B cell (primary cell): ENCODE measurements around the gene CATSPERD. TPM values are rescaled to one million over a fixed set of nuclear protein-coding genes. Genes with fewer than 3 reads are reported as not detected.

Experiments used
- ATAC-seq: fragments of 200-7000 bp; cut with Tn5 transposase; one replicate; pipeline ENCODE4 v1.10.0; 2021; ENCODE audit warnings: low read depth, mild to moderate bottlenecking, moderate number of reproducible peaks, moderate library complexity
- CTCF ChIA-PET: fragments of 350-600 bp; sonication (Branson Sonifier 250); formaldehyde crosslinking; loops from one replicate; lab custom pipeline; 2021; ENCODE audit warnings: antibody characterized with exemption, inconsistent platforms; lab: Charles Lee
- POLR2A ChIA-PET: fragments of 350-600 bp; sonication (Branson Sonifier 250); formaldehyde crosslinking; loops from one replicate; lab custom pipeline; 2021; ENCODE audit warnings: antibody characterized with exemption; lab: Charles Lee
- DNase-seq: peaks from one replicate; pipeline ENCODE4 v3.0.0; 2013
- H2AFZ ChIP-seq: 2 replicates; pipeline ENCODE4 v1.6.1; 2012; ENCODE audit warnings: mild to moderate bottlenecking, low read depth, low read length; ENCODE audit not compliant: insufficient read depth, poor library complexity, severe bottlenecking
- H3K27ac ChIP-seq, 2 donors: 1 replicate in 1 of 2; 2 replicates in 1 of 2; pipeline ENCODE4 v1.5.1; 2012 to 2013; ENCODE audit warnings: low read length in 2 of 2, mild to moderate bottlenecking in 2 of 2, moderate library complexity in 1 of 2
- H3K27me3 ChIP-seq, 4 experiments: fragments of 200-600 bp in 1 of 4; sonication (generic) in 1 of 4; replicated peaks in 1 of 4; 1 replicate in 2 of 4; 2 replicates in 2 of 4; pipeline versions ENCODE4 v1.6.1 to v1.7.0; 2013 to 2016; ENCODE audit warnings: low read length in 3 of 4, mild to moderate bottlenecking in 2 of 4, mixed read lengths in 1 of 4, moderate library complexity in 1 of 4; ENCODE audit not compliant: insufficient read depth in 4 of 4, control insufficient read depth in 3 of 4; ENCODE audit errors: control extremely low read depth in 1 of 4
- H3K36me3 ChIP-seq, 2 experiments: replicated peaks in 1 of 2; 1 replicate in 1 of 2; 2 replicates in 1 of 2; pipeline versions ENCODE4 v1.6.1 to v1.7.1; 2013; ENCODE audit warnings: low read length in 1 of 2; ENCODE audit not compliant: insufficient read depth in 2 of 2, control insufficient read depth in 1 of 2; ENCODE audit errors: control extremely low read depth in 1 of 2, extremely low read depth in 1 of 2
- H3K4me1 ChIP-seq, 2 donors: fragments of 200-600 bp in 1 of 2; sonication (generic) in 1 of 2; 1 replicate in 1 of 2; 2 replicates in 1 of 2; pipeline versions ENCODE4 v1.5.1 to v1.6.1; 2013 to 2017; ENCODE audit warnings: low read length in 2 of 2; ENCODE audit not compliant: control insufficient read depth in 2 of 2, insufficient read depth in 2 of 2
- H3K4me2 ChIP-seq: replicated peaks from 2 replicates; pipeline ENCODE3; 2012; ENCODE audit warnings: mild to moderate bottlenecking, low read depth, low read length; ENCODE audit not compliant: poor library complexity, severe bottlenecking
- H3K4me3 ChIP-seq, 5 experiments: fragments of 200-600 bp in 1 of 5; sonication (generic) in 1 of 5; 1 replicate in 3 of 5; 2 replicates in 2 of 5; pipeline versions ENCODE4 v1.5.1 to v1.7.0; 2011 to 2016; ENCODE audit warnings: low read length in 4 of 5, mild to moderate bottlenecking in 4 of 5, low read depth in 2 of 5, control low read depth in 1 of 5, moderate library complexity in 1 of 5; ENCODE audit not compliant: insufficient read depth in 1 of 5; ENCODE audit errors: control extremely low read depth in 1 of 5, extremely low read depth in 1 of 5
- H3K79me2 ChIP-seq: fragments of 200-600 bp; sonication (generic); one replicate; pipeline ENCODE4 v1.6.0; 2016; ENCODE audit warnings: low read length; ENCODE audit not compliant: control insufficient read depth, insufficient read depth
- H3K9ac ChIP-seq: fragments of 200-600 bp; sonication (generic); 2 replicates; pipeline ENCODE4 v1.6.1; 2017; ENCODE audit warnings: mild to moderate bottlenecking, low read length, moderate library complexity
- H3K9me3 ChIP-seq, 3 donors: one replicate each; pipeline versions ENCODE4 v1.6.1 to v1.7.1; 2013; ENCODE audit warnings: low read length in 2 of 3; ENCODE audit not compliant: control insufficient read depth in 2 of 3, insufficient read depth in 1 of 3; ENCODE audit errors: control extremely low read depth in 1 of 3
- H4K20me1 ChIP-seq: 2 replicates; pipeline ENCODE4 v1.6.0; 2012; ENCODE audit warnings: mild to moderate bottlenecking, low read length; ENCODE audit not compliant: insufficient read depth, control insufficient read depth, poor library complexity, severe bottlenecking
- H3K27ac Mint-ChIP-seq: one replicate; pipeline ENCODE4 v1.8.0; 2021; ENCODE audit warnings: mixed read lengths
- H3K27me3 Mint-ChIP-seq: one replicate; pipeline ENCODE4 v1.8.0; 2021; ENCODE audit warnings: mixed read lengths
- H3K4me1 Mint-ChIP-seq: one replicate; pipeline ENCODE4 v1.8.0; 2021; ENCODE audit warnings: mixed read lengths
- H3K4me3 Mint-ChIP-seq: one replicate; pipeline ENCODE4 v1.8.0; 2021; ENCODE audit warnings: mixed read lengths
- H3K9me3 Mint-ChIP-seq: one replicate; pipeline ENCODE4 v1.8.0; 2022; ENCODE audit warnings: mixed read lengths; ENCODE audit not compliant: insufficient read depth
- EZH2 ChIP-seq: IDR thresholded peaks from 2 replicates; pipeline ENCODE4 v1.6.1; 2012; ENCODE audit warnings: borderline replicate concordance, low read depth, mild to moderate bottlenecking, moderate library complexity, low read length; ENCODE audit not compliant: insufficient read depth, poor library complexity, severe bottlenecking
- WGBS: methylation state at CpG from one replicate; pipeline ENCODE4 v1.1.5; 2013; ENCODE audit warnings: missing lambda C conversion rate; ENCODE audit not compliant: insufficient coverage; 5-methylcytosine and 5-hydroxymethylcytosine counted together
- intact Hi-C: fragments of 100-400 bp; cut with micrococcal nuclease; formaldehyde crosslinking; loops from one replicate; pipeline ENCODE4 v1.10.0; 2022
- polyA plus RNA-seq: library from polyadenylated mRNA; depleted of rRNA; stranded (reverse); fragments of >200 nt; gene quantifications from 2 replicates; pipeline ENCODE4 v1.2.3, GENCODE V29; 2012
- total RNA-seq, 2 donors: library from RNA; stranded (reverse); fragments of 120-200 nt in 1 of 2; gene quantifications; 1 replicate in 1 of 2; 2 replicates in 1 of 2; pipeline versions ENCODE4 v1.2.3 to v1.2.4, GENCODE V29; 2013 to 2022
- TF ChIP-seq, protein P1 (sequence below): fragments of 200-600 bp; IDR thresholded peaks from one replicate; pipeline ENCODE4 v1.8.0; 2022; ENCODE audit warnings: antibody characterized with exemption, mild to moderate bottlenecking

The CATSPERD gene
- total and polyA plus RNA-seq, 2 donors (not counting 1 experiment from before 2014, with no cell fraction given) = not detected

DNA sequence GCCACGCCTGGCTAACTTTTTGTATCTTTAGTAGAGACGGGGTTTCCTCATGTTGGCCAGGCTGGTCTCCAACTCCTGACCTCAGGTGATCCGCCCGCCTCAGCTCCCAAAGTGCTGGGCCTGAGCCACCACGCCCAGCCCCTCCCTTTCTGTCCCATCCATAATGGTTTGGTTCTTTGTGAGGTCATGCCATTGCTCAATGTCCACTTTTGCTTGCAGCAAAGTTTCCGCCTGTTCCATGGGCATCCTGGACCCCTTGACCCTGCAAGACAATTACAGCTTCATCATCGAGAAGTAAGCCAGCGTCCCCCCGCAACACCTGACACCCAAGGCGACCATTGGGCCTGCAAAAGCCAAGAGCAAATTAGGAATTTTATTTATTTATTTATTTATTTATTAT lies 47.5 kb downstream of the CATSPERD start:
- no peak overlapping the region for H2AFZ ChIP-seq
- H3K27me3 ChIP-seq = no peaks in the 10 kb centered on the region
- Mint-ChIP-seq H3K4me3 (no peak overlapping the region), H3K9me3 (no peaks in the 10 kb centered on the region), H3K27me3 (no peaks in the 10 kb centered on the region), H3K4me1 (peaks cover 2% of the 10 kb centered on the region), H3K27ac (no peak overlapping the region)
- H3K4me1 ChIP-seq = no peaks in the 10 kb centered on the region
- POLR2A ChIA-PET = no interaction called here
- intact Hi-C loops = no loop called here
- no peak overlapping the region for H3K27ac ChIP-seq
- 97% methylated on average over 6 of the region's 10 CpGs for WGBS
- H3K9me3 ChIP-seq = peaks cover 0 to 4% (median 0%) of the 10 kb centered on the region in 3 donors
- ATAC-seq (no peak), DNase-seq (no peak)
- H3K4me2 ChIP-seq = no peak overlapping the region
- H3K36me3 ChIP-seq = no peaks in the 10 kb centered on the region
- no peak overlapping the region for H3K9ac ChIP-seq
- no peaks in the 10 kb centered on the region for H4K20me1 ChIP-seq
- no peaks in the 10 kb centered on the region for H3K79me2 ChIP-seq
- CTCF ChIA-PET = no interaction called here
- no peak overlapping the region for H3K4me3 ChIP-seq
- no peak for TF ChIP-seq EZH2

DNA sequence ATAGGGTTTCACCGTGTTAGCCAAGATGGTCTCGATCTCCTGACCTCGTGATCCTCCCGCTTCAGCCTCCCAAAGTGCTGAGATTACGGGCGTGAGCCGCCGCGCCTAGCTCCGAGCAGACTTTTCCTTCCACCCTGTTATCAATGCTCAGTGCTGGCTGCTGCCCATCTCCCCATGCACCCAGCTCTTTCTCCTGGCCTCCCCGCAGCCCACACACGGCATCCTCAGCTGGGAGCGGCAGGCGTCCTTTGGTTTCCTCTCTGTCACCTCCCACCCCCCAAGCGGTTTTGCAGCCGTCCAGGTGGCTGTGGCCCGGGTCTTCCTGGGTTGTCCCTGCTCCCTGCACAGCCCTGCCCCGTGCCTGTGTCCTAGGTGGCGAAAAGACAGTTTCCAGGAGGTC lies 52.0 kb downstream of the CATSPERD start:
- H3K27me3 ChIP-seq = peaks cover 0 to 2% (median 0%) of the 10 kb centered on the region in 4 experiments
- intact Hi-C loops = no loop called here
- ATAC-seq (no peak), DNase-seq (no peak)
- 89% methylated on average over 16 of the region's 19 CpGs for WGBS
- POLR2A ChIA-PET = interaction anchor here (0.7 kb wide), 1 partner anchor 82 kb away, joined by 12 read pairs; no protein-coding TSS in a partner anchor
- Mint-ChIP-seq H3K9me3 (no peaks in the 10 kb centered on the region), H3K4me3 (no peak overlapping the region), H3K27ac (no peak overlapping the region), H3K27me3 (no peaks in the 10 kb centered on the region), H3K4me1 (peaks cover 2% of the 10 kb centered on the region)
- H3K4me2 ChIP-seq = no peak overlapping the region
- no peak overlapping the region for H2AFZ ChIP-seq
- no peaks in the 10 kb centered on the region for H3K79me2 ChIP-seq
- CTCF ChIA-PET = no interaction called here
- H3K4me3 ChIP-seq = no peak overlapping the region
- H3K4me1 ChIP-seq = no peaks in the 10 kb centered on the region
- TF ChIP-seq EZH2 = no peak
- TF ChIP-seq, protein P1, sequence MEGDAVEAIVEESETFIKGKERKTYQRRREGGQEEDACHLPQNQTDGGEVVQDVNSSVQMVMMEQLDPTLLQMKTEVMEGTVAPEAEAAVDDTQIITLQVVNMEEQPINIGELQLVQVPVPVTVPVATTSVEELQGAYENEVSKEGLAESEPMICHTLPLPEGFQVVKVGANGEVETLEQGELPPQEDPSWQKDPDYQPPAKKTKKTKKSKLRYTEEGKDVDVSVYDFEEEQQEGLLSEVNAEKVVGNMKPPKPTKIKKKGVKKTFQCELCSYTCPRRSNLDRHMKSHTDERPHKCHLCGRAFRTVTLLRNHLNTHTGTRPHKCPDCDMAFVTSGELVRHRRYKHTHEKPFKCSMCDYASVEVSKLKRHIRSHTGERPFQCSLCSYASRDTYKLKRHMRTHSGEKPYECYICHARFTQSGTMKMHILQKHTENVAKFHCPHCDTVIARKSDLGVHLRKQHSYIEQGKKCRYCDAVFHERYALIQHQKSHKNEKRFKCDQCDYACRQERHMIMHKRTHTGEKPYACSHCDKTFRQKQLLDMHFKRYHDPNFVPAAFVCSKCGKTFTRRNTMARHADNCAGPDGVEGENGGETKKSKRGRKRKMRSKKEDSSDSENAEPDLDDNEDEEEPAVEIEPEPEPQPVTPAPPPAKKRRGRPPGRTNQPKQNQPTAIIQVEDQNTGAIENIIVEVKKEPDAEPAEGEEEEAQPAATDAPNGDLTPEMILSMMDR = no peak
- H3K36me3 ChIP-seq = no peaks in the 10 kb centered on the region
- H3K9me3 ChIP-seq = peaks cover 0 to 4% (median 0%) of the 10 kb centered on the region in 3 donors
- H3K9ac ChIP-seq = no peak overlapping the region
- no peaks in the 10 kb centered on the region for H4K20me1 ChIP-seq
- H3K27ac ChIP-seq = no peak overlapping the region
